Tibial nerve (tissue), 4 donors: ENCODE measurements around the gene ACVR1B. TPM values are rescaled to one million over a fixed set of nuclear protein-coding genes. Genes with fewer than 3 reads are reported as not detected.

Experiments used
- DNase-seq, 2 donors: peaks; one replicate each; pipeline ENCODE4 v3.0.0-alpha.2; 2019; ENCODE audit warnings: low spot score in 2 of 2
- H3K27ac ChIP-seq, 4 donors: fragments of 200-600 bp; sonication (generic) in 3 of 4; one replicate each; pipeline ENCODE4 v1.5.1; 2017 to 2019; ENCODE audit warnings: mild to moderate bottlenecking in 1 of 4
- H3K27me3 ChIP-seq, 2 donors: fragments of 200-600 bp; sonication (generic) in 1 of 2; one replicate each; pipeline versions ENCODE4 v1.5.1 to v1.6.0; 2017 to 2019
- H3K36me3 ChIP-seq, 3 donors: fragments of 200-600 bp; sonication (generic); one replicate each; pipeline ENCODE4 v1.5.1; 2018 to 2019
- H3K4me1 ChIP-seq, 4 donors: fragments of 200-600 bp; sonication (generic) in 3 of 4; one replicate each; pipeline ENCODE4 v1.5.1; 2017 to 2019
- H3K4me3 ChIP-seq, 4 donors: fragments of 200-600 bp; sonication (generic) in 3 of 4; one replicate each; pipeline ENCODE4 v1.5.1; 2017 to 2019; ENCODE audit warnings: mild to moderate bottlenecking in 1 of 4, moderate library complexity in 1 of 4
- H3K9me3 ChIP-seq, 4 donors: fragments of 200-600 bp; sonication (generic) in 3 of 4; one replicate each; pipeline ENCODE4 v1.5.1; 2017 to 2019
- EP300 ChIP-seq, 2 donors: sonication (generic); formaldehyde crosslinking; IDR thresholded peaks; one replicate each; pipeline ENCODE4 v1.6.1; 2017; ENCODE audit warnings: antibody characterized with exemption in 2 of 2, mild to moderate bottlenecking in 1 of 2
- POLR2A ChIP-seq, 2 donors: fragments of 450-650 bp; IDR thresholded peaks; one replicate each; pipeline ENCODE4 v1.6.1; 2017; ENCODE audit warnings: antibody characterized with exemption in 2 of 2, mild to moderate bottlenecking in 2 of 2, moderate library complexity in 2 of 2
- WGBS, 2 donors: methylation state at CpG; one replicate each; pipeline ENCODE4 v1.1.5; 2018; 5-methylcytosine and 5-hydroxymethylcytosine counted together
- total RNA-seq, 4 donors: library from RNA; depleted of rRNA; stranded (reverse); fragments of >200 nt; gene quantifications; one replicate each; pipeline ENCODE4 v1.1.0, GENCODE V29; 2016
- TF ChIP-seq, protein P1 (sequence below), 5 experiments: fragments of 200-600 bp in 3 of 5; fragments of 450-650 bp in 2 of 5; sonication (generic) in 3 of 5; IDR thresholded peaks; one replicate each; pipeline ENCODE4 v1.5.1; 2016 to 2019; ENCODE audit warnings: antibody characterized with exemption in 5 of 5, mild to moderate bottlenecking in 3 of 5, moderate library complexity in 2 of 5

The ACVR1B gene
- total RNA-seq, 4 donors from 2014 or later, result 11.6 to 19.8 (median 17.1) TPM

DNA sequence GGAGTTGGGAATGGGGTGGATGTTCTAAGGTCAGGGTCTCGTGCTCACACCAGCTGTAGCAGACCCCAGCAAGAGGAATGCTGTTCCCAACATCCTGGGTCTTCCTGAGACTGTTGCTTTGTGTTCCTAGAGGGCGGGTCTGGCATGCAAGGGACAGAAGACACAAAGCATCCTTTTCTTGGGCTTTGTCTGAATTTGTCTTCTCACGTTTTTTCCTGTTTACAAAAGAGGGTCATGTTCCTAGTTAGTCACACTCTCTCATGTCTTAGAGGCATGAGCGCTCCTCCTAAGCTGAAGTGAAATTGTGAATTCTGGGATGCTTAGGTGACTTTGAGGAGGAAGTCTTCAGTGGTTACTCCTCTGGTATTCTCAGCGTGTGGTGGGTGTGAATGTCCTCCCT, 45.6 kb downstream of the ACVR1B start:
- Histone ChIP-seq H3K9me3 (no peaks in the 10 kb centered on the region), H3K27ac (no peak overlapping the region), H3K4me3 (no peak overlapping the region), H3K27me3 (no peaks in the 10 kb centered on the region), H3K4me1 (no peaks in the 10 kb centered on the region), H3K36me3 (peaks cover 0 to 43% (median 9%) of the 10 kb centered on the region in 3 donors)
- DNase-seq, result no peak
- WGBS, 2 donors, result 70 to 75% methylated on average over 5 of the region's 5 CpGs
- TF ChIP-seq POLR2A (IDR thresholded peaks at IDR 0.05) (no peak), EP300 (IDR thresholded peaks at IDR 0.05) (no peak)
- TF ChIP-seq, protein P1, sequence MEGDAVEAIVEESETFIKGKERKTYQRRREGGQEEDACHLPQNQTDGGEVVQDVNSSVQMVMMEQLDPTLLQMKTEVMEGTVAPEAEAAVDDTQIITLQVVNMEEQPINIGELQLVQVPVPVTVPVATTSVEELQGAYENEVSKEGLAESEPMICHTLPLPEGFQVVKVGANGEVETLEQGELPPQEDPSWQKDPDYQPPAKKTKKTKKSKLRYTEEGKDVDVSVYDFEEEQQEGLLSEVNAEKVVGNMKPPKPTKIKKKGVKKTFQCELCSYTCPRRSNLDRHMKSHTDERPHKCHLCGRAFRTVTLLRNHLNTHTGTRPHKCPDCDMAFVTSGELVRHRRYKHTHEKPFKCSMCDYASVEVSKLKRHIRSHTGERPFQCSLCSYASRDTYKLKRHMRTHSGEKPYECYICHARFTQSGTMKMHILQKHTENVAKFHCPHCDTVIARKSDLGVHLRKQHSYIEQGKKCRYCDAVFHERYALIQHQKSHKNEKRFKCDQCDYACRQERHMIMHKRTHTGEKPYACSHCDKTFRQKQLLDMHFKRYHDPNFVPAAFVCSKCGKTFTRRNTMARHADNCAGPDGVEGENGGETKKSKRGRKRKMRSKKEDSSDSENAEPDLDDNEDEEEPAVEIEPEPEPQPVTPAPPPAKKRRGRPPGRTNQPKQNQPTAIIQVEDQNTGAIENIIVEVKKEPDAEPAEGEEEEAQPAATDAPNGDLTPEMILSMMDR (IDR thresholded peaks at IDR 0.05), result no peak

DNA sequence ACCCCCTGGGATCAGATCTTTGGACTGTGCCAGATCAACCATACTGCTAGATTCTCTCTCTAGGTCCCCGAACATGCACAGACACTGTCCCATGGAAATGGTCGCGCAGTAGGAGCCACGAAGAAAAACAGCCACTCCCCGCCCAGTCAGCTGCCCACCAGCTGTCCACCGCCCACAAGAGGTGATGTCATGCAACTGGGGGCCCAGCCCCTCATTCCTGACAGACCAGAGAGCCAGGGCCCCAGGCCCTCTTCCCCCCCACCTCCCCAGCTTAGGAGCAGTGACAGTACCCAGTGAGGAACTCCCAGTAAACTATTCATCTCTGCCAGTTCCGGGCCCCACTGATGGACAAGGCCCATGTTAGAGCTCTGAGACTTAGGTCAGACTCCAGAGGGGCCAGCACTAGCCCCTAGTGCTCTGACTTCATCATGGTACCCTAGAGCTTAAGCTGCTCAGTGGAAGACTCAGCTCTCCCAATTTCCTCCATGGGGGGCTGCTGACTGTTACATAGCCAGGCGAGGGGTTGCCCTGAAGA, 51.6 kb downstream of the ACVR1B start:
- H3K27ac ChIP-seq, result no peak overlapping the region
- 79 to 87% methylated on average over 8 of the region's 8 CpGs for whole genome bisulfite sequencing, 2 donors
- no peaks in the 10 kb centered on the region for H3K9me3 ChIP-seq
- TF ChIP-seq, protein P1 (IDR thresholded peaks at IDR 0.05), result no peak
- TF ChIP-seq EP300 (IDR thresholded peaks at IDR 0.05), result no peak
- TF ChIP-seq POLR2A (IDR thresholded peaks at IDR 0.05), result no peak
- DNase-seq, result no peak
- H3K27me3 ChIP-seq, result no peaks in the 10 kb centered on the region
- H3K4me1 ChIP-seq, result peaks cover 0 to 33% (median 17%) of the 10 kb centered on the region in 4 donors
- peaks cover 0 to 2% (median 0%) of the 10 kb centered on the region in 3 donors for H3K36me3 ChIP-seq
- H3K4me3 ChIP-seq, result no peak overlapping the region

DNA sequence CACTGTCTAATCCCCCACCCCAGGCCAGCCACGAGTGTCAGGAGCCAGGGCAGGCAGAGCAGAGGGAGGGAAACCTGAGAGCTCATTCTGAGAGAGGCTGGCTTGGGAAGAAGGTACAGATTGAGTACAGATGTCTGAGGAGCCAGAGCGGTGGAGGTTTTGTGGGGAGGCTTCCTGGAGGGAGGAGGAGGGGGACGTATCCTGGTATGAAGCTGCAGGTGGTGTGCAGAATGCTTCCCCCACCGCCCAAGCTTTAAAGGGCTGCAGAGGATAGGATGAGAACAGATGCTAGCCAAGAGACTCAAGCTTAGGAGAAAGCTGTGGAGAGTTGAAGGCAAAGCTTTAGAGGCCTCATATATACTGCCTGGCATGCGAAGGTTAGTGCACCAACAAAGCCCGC, 52.1 kb downstream of the ACVR1B start:
- H3K9me3 ChIP-seq, result no peaks in the 10 kb centered on the region
- no peak for DNase-seq
- no peak overlapping the region for H3K27ac ChIP-seq
- H3K36me3 ChIP-seq, result no peaks in the 10 kb centered on the region
- TF ChIP-seq POLR2A (IDR thresholded peaks at IDR 0.05) (no peak), EP300 (IDR thresholded peaks at IDR 0.05) (no peak)
- TF ChIP-seq, protein P1 (IDR thresholded peaks at IDR 0.05), result no peak
- no peak overlapping the region for H3K4me3 ChIP-seq
- H3K27me3 ChIP-seq, result no peaks in the 10 kb centered on the region
- 63 to 74% methylated on average over 6 of the region's 6 CpGs for WGBS, 2 donors
- peaks cover 0 to 38% (median 19%) of the 10 kb centered on the region in 4 donors for H3K4me1 ChIP-seq

DNA sequence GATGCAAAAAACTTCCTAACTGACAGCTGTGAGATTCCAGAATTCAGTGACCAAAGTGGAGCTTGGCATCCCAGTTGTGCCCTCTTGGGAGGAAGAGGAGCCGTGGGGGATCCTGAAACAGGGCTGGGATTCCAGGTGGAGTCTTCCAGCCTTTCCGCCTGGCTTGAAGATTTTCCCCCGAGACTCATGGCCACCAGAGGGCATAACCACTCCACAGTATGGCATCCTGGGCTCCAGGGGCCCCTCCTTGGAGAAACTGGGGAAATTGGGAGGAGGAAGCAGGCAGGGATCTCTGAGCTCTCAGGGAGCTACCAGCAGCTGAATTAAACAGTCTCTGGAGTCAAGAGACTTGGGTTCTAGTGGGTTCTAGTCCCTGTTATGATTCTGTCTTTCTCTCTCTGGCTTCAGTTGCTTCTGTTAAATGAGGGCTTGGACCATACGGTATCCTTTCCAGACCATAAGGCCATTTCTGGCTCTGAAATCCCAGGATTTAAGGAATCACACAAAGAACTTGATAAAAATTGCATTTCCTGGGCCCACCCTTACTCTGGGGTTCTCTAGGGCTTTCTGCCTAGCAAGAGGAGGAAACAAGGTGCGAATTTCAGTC, 52.6 kb downstream of the ACVR1B start:
- no peak overlapping the region for H3K4me3 ChIP-seq
- H3K36me3 ChIP-seq, result no peaks in the 10 kb centered on the region
- 56 to 59% methylated on average over 5 of the region's 5 CpGs for WGBS, 2 donors
- TF ChIP-seq EP300 (IDR thresholded peaks at IDR 0.05), result peak in 1 of 2 donors; percentile 43
- TF ChIP-seq, protein P1 (IDR thresholded peaks at IDR 0.05), result peak; percentile 59 to 90 (median 72)
- TF ChIP-seq POLR2A (IDR thresholded peaks at IDR 0.05), result no peak
- H3K9me3 ChIP-seq, result no peaks in the 10 kb centered on the region
- H3K27ac ChIP-seq, result peak overlapping the region in 2 of 4 donors; percentile 49 to 95
- peaks cover 0 to 44% (median 25%) of the 10 kb centered on the region in 4 donors for H3K4me1 ChIP-seq
- DNase-seq, result peak in 1 of 2 donors; percentile 54
- H3K27me3 ChIP-seq, result no peaks in the 10 kb centered on the region

DNA sequence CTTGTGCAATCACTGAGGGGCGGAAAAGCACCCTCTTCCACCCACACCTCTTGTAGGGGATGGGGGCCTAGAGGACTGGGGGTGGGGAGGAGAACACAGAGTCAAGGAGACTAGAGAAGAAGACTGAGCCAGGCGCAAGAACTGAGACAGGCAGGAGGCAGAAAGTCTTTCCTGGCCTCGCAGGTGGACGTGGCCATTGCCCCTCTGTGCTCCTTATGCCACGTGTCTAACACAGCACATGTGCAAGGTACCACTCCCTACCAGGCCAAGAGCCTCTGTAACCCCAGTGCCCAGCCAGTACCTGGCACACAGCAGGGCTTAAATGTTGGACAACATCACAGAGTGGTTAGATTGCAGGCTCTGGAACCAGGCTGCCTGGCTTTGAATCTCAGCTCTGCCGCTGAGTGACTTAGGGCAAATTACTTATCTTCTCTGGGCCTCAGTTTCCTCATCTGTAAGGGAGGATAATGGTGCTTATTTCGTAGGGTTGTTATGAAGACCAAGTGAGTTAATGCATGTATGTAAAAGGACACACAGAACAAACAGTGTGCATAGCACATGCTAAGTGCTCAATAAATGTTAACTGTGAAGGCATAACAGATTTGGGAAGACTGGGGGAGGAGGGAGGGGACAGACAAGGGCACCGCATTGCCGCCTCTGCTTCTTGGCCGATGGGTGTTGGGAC, 53.9 kb downstream of the ACVR1B start:
- no peaks in the 10 kb centered on the region for H3K9me3 ChIP-seq
- peaks cover 0 to 56% (median 32%) of the 10 kb centered on the region in 4 donors for H3K4me1 ChIP-seq
- no peaks in the 10 kb centered on the region for H3K36me3 ChIP-seq
- WGBS, 2 donors, result 80 to 86% methylated on average over 9 to 10 of the region's 10 CpGs
- no peak overlapping the region for H3K4me3 ChIP-seq
- no peak for DNase-seq
- H3K27me3 ChIP-seq, result no peaks in the 10 kb centered on the region
- peak overlapping the region in 3 of 4 donors; percentile 25 to 96 (median 95) for H3K27ac ChIP-seq
- peak in 1 of 2 donors; percentile 37 for TF ChIP-seq EP300 (IDR thresholded peaks at IDR 0.05)
- TF ChIP-seq, protein P1 (IDR thresholded peaks at IDR 0.05), result no peak
